HG03039 (cell line): ENCODE results near the gene BORCS8.

ENCODE experiments used
- ATAC-seq: cut with Tn5 transposase; IDR thresholded peaks from one replicate; pipeline ENCODE4 v1.9.1; 2021; ENCODE audit warnings: mild to moderate bottlenecking, moderate library complexity; ENCODE audit not compliant: unreplicated experiment

The BORCS8 gene

GRCh38 chr19:19214892-19215291 lies 22.9 kb upstream of the BORCS8 start:
- ATAC-seq, result no peak

GRCh38 chr19:19214159-19214490 lies 22.2 kb upstream of the BORCS8 start:
- ATAC-seq, result no peak

- ATAC-seq, result no peak
These were observed 21.6 kb upstream of the BORCS8 start for GRCh38 chr19:19213426-19214158.

GRCh38 chr19:19212916-19213315 lies 21.0 kb upstream of the BORCS8 start:
- no peak for ATAC-seq

- no peak for ATAC-seq
These were observed 19.8 kb upstream of the BORCS8 start, which contains the start of gene NCAN for GRCh38 chr19:19211499-19212420. TSS of gene NCAN (plus strand) at chr19:19211958. CDS start at chr19:19216954, 4,996 bp downstream.

GRCh38 chr19:19209372-19209771 lies 17.4 kb upstream of the BORCS8 start:
- ATAC-seq, result no peak

GRCh38 chr19:19207637-19208572 lies 16.0 kb upstream of the BORCS8 start:
- no peak for ATAC-seq

- no peak for ATAC-seq
These were observed 15.0 kb upstream of the BORCS8 start for GRCh38 chr19:19206938-19207337.

GRCh38 chr19:19205416-19206410 lies 13.8 kb upstream of the BORCS8 start:
- no peak for ATAC-seq

GRCh38 chr19:19204181-19204580 lies 12.2 kb upstream of the BORCS8 start:
- no peak for ATAC-seq

- peak; percentile 57 for ATAC-seq
These were observed 11.3 kb upstream of the BORCS8 start, which contains the start of gene NR2C2AP for GRCh38 chr19:19203012-19203856. TSS of gene NR2C2AP (minus strand) at chr19:19203414. CDS start at chr19:19203060, 354 bp downstream.

GRCh38 chr19:19202707-19203011 lies 10.7 kb upstream of the BORCS8 start:
- no peak for ATAC-seq

- no peak for ATAC-seq
These were observed 10.0 kb upstream of the BORCS8 start for GRCh38 chr19:19201697-19202630.

GRCh38 chr19:19193926-19194325 lies 2.0 kb upstream of the BORCS8 start:
- ATAC-seq, result no peak

- no peak for ATAC-seq
These were observed 1.0 kb upstream of the BORCS8 start for GRCh38 chr19:19192910-19193423.

GRCh38 chr19:19191768-19192077 lies 229 bp downstream of the BORCS8 start:
- ATAC-seq, result no peak

GRCh38 chr19:19186742-19187141 lies 5.2 kb downstream of the BORCS8 start:
- no peak for ATAC-seq
